Femur (tissue), 1 donor: ENCODE results near the gene CCBE1.
"Not testable (repeated sequence)": the region's sequence is repeated elsewhere in the genome, so short reads cannot be mapped to it uniquely, and the experiment has no call there.

Experiments
- DNase-seq: peaks from one replicate; pipeline ENCODE4 v3.0.0-alpha.2; 2017

Gene CCBE1

DNA sequence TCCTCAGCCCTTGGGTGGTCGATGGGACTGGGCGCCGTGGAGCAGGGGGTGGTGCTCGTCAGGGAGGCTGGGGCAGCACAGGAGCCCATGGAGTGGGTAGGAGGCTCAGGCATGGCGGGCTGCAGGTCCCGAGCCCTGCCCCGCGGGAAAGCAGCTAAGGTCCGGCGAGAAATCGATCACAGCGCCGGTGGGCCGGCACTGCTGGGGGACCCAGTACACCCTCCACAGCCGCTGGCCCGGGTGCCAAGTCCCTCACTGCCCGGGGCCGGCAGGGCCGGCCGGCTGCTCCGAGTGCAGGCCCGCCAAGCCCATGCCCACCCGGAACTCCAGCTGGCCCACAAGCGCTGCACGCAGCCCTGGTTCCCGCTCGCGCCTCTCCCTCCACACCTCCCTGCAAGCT is 16.9 kb upstream of the CCBE1 start:
- not testable (repeated sequence) for DNase-seq

DNA sequence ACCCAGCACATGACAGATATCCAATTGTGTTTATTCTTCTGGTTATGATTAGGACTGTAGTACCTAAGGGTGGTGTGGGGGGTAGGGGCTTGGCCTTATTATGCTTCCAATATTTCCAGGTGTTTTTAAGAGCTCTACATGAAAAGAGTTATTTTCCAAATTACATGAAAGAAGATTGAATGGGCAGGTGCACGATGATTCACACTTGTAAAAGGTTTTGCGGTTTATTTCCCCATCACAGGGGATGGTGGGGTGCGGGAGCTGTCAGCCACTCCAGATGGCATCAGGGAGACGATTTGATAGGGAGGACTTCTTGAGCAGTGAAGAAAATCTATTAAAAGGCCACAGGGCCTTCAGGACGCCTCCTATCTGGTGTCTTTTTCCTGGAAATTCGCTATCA is 15.1 kb upstream of the CCBE1 start:
- DNase-seq, result no peak

DNA sequence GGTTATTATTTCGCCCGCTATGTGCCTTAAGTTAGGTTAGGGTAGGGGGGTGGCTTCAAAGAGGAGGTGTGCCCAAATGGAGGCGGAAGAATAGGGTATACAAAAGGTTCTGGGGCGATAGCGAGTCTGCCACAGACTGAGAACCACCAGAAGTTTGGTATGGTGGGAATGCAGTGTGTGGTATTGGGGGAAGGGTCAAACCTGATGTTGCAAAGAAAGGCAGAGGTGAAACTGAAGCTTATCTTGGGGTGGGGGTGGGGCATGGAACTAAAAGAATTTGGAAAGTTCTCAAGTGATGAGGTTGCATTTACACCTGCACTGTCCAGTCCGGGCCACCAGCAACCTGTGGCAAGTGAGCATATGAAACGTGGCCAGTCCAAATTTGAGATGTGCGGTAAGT is 11.8 kb upstream of the CCBE1 start:
- no peak for DNase-seq

DNA sequence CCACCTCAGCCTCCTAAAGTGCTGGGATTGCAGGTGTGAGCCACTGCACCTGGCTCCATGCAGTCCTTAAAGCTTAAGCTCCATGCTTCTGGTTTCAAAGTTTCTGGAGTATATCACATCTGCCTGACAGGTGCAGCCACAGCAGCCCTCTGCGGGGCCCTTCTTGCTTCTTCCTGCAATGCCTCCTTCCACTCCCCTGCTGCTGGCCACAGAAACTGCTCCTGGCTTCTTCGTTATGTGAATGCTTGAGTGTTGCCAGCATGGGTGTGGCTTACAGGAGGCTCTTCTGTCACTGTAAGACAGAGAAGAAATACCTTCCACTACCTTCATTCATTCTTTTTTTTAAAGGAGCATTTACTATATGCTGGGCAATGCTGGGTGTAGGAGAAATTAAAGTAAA is 10.1 kb upstream of the CCBE1 start:
- no peak for DNase-seq

DNA sequence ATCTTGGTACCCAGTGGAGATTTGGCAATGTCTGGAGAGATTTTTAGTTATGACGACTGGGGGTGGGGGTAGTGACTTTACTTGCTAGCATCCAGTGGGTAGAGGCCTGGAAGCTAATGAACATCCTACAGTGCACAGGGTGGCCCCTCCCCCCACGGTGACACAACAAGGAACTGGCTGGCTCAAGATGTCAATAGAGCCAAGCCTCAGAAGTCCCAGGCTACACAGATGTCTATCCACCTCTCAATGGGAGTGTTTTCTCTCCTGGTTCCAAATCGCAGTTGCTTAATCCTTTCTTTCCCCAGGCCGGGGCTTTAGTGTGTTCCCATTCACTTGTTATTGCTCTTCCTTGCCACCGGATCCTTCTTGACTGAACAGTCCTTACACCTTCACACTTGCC is 9.3 kb upstream of the CCBE1 start:
- DNase-seq, result no peak

DNA sequence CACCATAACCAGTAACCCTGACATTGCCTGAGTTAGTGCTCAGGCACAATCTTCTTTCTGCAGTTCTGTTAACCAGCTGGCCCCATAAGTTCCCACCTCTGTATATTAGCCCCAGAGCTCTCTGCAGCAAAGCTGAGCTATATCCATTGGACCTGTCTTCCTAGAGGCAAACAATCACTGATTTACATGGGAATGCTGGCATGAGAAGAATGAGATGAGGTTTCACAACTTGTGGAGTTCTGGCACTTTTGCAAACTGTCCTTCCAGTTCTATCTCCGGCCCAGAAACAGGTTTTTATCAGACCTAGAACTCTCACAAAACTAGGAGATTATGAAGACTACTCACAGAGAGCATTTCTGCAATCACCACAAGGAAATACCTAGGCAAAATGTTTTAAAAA is 7.9 kb upstream of the CCBE1 start:
- DNase-seq, result no peak

DNA sequence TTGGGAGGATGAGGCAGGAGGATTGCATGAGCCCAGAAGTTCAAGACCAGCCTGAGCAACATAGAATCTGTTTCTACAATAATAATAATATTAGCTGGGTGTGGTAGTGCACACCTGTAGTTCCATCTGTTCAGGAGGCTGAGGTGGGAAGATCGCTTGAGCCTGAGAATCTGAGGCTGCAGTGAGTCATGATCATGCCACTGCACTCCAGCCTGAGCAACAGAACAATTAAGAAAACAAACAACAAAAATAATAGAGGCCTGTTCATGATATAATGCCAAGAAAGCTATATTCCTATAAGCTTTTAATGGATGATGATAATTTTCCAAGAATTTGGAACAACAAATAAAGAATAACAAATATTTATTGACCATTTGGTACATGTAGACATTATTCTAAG is 6.9 kb upstream of the CCBE1 start:
- DNase-seq, result no peak

DNA sequence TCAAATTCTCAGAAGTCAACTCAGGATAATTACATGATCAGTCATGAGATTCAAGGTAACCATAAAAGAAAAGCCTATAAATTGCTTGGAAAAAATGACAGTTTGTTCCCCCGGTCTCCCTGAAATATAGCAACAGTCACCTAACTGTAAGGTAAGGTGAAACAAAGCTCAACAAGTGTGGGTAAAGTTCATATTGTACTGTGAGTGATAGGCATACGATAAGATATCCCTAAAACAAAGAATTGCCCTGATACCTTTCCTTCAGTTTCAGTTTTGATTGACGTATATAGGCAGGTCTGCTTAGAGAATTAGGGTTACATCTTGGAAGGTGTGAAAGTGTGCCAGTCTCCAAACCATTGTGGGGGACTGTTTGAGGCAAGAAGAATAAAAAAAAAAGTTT is 4.0 kb upstream of the CCBE1 start:
- no peak for DNase-seq

DNA sequence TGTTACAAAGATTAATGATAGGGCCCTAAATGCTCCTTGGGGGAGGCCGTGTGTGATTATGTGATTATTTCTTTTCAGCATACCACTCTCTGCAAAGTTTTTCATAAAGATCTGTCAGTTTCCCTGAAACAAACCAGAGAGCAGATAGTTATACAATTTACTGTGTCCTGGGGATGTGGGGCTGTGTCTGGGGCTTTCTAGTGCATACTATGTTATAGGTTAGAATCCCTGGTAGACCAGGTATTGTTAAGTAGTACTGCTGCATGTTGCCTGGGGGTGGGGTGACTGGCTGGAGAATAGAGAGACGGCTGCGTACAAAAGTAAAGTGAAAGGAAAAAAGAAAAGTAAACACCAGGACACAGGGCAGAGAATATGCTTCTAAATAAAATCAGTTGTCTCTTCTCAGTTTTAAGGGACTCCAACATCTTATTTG is 3.3 kb upstream of the CCBE1 start:
- DNase-seq, result no peak

DNA sequence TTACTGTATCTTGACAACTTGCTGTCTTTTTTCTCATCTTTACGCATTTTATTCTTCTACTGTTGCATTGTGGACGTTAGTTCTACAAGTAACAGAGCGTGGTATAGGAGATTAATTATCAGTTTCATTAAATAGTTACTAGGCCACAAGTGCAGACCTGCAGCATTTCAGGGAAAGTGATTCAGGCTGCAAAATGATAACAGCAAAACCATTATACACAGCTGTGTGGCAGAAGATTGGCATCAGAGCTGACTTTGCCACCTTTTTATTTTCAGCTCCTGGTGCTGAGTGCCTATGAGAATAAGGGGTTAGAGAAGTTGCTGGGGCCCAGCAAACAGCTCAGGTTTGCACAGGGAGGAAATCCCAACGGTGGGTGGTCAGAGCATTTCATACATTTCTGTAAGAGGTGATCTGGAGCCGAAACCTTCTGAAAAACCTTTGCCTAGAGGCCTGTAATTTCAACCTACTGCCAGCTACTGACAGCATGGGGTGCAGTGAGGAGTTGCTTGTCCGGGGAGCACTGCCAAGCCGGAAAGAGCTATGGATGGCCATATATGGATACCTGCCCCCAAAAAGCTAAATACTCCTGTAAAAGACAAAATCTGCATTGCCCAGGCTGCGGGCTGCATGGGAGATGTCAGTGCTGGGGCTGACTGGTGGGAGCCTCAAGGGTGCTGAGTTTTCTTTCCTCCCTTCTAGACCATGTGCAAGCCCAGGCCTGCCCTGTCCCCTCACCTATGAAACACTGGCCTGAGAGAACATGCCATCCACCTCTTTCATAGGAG is 2.7 kb upstream of the CCBE1 start:
- no peak for DNase-seq

DNA sequence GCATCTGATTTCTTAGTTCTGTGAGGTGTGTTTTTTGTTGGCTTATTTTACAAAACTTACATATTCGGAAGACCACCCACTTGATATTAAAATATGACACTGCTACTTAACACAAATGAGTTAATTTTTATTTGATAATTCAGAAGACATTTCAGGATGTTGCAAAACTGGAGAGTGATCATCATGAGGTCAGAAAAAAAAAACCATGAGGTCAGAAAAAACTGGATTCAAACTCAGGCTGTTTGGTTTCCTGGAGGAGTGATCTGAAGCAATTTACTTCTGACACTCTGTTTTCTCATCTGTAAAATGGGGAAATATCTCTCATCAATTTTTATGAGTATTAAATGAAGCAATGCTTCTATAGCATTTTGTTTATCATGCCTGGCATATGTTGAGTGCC is 1.8 kb upstream of the CCBE1 start:
- no peak for DNase-seq

DNA sequence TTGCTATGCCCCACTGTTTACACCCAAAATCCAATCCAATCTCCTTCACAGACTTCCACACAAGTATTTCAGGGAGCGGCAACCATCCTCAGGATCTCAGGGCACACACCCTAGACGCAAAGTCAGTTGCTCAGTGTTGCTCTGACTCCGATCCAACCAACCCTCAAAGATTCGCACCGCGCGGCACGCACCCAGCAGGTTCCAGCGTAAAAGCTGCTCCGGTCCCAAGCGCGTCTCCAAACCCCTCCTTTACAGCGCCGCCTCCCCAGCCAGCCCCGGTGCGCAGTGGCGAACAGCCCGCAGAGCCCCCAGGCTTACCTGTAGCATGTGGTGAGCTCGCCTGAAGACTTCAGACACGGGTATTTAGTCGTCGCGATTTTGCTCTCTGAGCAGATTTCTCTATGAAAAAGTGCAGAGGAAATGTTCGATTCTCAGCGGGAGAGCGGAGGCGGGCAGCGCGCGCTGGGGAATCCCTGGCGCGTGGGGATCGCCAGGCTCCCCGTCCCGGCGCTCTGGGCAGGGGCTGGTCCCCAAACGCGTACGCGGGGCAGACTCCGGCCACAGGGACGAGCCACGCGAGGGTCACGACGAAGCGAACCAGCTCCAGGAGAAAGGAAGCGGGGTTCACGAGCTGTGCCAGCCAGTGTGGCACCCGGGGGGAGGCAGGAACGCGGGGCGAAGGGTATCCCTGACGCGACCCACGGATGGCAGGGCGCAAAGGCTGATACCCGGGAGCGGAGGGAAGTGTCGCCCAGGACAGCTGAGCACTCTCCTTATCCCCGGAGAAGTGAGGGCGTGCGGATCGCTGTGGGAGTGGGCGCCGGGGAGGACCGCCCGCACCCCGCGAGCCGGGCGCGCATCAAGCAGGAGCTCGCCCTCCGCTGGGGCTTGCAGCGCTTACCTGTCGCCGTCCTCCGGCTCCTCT is 650 bp downstream of the CCBE1 start:
- DNase-seq, result no peak

DNA sequence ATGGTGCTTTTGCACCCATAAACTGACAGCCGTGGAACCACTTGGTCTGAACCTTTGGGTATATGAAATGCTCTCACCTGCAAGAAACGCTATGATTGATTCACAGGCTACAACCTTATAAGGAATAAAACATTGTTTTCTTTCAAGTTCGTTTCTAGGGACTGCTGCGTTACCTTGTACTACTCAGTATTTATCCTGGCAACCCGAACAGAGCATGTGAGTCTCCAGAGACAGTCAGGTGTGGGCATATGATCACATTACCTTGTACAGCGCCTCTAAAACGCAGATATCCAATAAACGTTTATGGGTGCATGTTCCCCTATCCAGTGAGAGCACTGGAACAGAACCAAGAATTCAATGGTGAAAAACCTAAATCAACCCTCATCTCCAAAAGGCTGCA is 1.7 kb downstream of the CCBE1 start:
- no peak for DNase-seq

DNA sequence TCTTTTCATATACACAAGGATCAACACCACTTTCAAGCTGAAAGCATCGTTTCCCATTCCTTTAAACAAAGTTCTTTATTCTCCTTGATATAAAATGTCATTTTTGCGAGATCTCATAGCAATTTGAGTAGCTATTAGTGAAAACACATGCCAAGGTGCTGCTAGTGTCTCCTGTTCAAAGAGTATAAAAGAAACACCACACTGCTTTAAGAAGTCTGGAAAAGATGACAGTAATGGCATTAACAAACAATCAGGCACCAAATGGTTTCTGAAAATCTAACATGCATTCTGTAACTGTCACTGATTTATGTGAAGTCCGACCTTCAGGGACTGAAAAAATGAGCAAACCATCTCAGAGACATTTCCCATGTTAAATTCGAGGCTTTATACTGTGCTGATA is 2.4 kb downstream of the CCBE1 start:
- DNase-seq, result no peak

DNA sequence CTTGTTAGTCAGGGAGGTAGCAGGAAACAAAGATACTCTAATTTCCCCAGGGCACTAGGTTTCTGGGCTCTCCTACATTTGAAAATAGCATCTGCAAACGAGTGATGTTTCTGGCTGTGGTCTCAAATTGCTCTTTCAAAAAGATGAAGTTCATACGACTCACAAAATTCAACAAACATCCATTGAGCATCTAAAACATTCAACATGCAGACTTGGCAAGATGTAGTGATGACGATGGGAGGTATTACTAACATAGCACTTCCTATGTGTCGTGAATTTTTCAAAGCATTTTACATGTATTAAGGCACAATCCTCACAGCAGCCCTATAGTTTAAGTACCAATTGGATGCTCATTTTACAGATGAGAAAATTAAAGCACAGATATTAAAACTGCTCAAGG is 5.2 kb downstream of the CCBE1 start:
- DNase-seq, result no peak

DNA sequence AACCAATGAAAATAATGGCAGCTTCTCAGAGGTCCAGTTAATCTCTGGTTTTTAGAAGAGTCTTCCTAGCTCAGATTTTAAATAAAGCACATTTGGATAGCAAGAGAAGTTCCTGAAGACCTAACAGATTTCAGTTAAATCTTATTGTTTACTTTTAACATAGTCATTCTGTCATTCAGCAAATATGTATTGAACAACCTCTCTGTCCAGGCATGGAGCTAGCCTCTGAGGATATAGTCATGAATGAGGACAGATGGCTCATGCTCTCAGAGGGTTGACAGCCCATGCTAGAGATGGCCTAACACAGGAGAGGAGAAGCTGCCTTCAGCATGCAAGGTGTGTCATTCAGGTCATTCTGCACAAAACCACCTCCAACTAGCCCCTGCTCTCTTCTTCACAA is 6.2 kb downstream of the CCBE1 start:
- no peak for DNase-seq

DNA sequence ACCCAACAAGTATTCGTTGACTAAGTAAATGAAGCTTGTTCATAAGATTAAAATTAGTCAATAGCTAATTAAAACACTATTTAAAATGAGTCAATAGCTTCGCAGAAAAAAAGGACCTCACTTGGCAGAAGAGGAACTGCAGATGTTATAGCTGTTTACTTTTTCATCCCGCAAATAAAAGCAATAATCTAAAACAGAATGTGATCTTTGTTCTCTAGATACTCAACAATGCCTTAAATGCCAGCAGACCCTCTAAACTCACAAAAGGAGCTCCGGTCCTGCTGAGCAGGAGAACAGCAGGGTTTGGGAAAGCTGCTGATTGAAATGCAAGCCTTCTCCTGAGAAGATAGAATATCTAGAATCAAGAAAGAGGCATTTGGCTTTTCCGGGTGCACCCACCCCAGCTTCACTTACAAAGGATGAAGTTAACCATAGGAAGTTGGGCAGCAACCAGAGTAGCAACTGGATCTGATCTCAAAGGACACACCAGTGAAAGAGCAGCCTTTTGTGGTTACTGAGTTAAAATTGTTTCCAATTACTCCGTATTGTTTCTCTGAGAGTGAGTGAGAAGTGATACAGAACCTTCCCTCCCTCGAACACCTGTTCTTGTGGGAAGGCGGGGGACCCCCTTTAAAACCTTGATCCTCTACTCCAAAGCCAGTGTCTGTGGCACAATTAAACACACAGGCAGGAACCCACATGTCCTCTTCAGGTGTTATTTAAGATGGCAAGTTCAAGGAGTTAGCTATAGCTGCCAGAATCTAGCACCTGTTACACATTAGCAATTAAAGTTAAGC is 6.8 kb downstream of the CCBE1 start:
- no peak for DNase-seq

DNA sequence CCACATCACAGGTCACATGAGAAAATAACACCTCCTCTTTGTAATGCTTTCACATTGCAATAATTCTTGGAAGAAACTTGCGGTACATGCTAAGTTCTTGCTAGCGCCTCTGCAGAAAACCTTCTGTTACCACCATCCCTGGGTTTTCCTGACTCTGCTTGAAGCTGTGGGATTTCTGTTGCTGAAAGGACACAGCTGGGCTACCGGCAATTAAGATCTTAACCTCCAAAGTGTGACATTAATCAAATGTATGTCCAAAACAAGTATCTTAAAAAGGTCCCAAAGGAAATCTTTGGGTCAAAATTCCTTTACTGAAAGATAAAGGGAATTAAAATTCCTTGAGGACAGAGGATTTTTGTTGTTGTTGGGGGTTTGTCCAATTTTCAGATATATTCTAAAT is 7.5 kb downstream of the CCBE1 start:
- no peak for DNase-seq

DNA sequence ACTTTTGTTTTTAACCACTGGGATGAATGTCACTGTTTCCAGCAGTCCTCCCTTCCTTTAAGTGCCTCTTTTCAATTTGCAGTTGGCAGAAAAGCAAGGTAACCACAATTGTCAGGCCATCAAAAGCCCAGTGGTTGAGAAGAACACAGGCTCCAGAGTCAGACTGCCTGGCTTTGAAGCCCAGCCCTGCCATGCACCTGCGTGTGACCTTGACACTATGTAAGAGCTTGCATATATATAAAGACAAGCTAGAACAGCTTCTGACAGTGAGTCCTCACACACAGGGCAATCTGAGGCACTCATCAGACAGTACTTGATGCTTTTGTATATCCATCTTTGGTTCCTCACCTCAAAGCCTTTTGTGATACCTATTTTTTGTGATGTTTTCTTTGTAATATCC is 11.0 kb downstream of the CCBE1 start:
- DNase-seq, result no peak

DNA sequence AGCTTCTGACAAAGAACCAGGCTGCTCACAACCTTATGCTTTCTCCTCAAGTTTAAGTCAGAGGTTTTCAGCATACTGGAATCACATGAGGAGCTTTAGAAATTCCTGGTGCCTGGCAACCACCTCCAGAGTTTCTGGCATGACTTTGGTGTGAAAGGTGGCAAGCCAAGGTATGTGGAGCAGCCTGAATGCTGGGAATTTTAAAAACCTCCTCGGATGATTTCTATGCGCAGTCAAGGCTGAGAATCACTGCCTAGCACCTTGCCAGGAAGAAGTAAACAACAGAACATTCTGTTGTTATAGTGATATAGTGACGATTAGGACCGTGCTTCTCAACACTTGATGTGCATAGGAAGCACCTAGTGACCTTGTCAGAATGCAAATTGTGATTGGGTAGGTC is 11.7 kb downstream of the CCBE1 start:
- no peak for DNase-seq

DNA sequence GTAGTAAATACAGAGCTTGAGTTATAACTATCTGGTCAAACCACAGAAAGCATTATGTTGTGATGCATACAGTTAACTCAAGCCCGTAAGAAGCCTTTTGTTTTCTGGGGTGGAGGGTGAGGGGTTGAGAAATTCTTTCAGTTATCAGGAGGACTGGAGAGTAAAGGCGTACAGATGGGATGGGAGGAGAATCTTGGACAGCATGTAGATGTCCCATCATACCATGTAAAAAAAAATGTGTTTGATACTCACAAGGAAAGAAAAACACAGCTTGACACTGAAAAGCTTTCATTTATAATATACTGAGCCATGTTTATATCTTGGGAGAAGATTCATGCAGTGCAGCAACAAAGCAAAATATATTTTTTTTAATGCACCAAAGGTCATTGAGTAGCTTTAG is 12.4 kb downstream of the CCBE1 start:
- DNase-seq, result no peak

DNA sequence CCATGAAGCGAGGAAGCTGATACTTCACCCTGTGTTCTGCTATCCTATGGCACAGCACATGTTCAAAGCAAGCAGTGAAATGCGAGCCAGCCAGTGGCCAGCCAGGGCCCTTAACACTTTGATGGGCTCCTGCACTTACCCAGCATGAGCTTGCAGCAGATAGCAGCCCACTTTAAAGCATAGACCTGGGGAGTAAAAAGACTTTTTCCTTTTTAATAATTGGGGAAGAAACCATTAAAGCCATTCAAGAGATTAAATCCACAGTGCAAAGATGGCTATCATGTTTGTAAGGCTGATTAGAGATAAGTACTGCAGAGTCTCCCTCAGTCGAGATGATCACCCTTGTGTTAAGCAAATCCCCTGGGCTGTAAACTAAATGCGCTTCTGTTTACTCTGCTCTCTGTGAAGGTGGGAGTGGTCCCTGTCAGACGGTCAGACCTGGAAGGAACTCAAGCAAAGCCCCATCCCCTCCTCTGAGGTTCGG is 15.7 kb downstream of the CCBE1 start:
- DNase-seq, result no peak

DNA sequence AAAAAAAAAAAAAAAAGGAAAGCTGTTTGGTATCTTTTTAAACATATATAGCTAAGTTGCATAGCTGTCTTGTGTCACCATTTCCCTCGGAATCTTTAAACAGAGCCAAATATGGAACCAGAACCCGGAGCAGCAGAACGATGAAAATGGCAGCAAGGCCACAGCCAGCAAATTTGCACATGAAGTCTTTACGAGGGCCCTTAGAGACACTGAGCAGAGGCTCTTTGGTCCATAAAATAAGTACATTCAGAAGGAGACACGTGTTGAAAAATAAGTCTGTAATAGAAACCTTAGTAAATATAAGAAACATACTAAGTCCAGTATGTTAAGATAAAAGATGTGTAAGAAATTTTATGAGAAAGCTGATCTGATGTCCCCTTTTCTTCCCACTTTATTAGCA is 16.2 kb downstream of the CCBE1 start:
- no peak for DNase-seq
